Activated CD4-positive, alpha-beta T cell treated with anti-CD3 and anti-CD28 coated beads, Interleukin-2, amount 50 U/mL, for 24 hours (primary cell): ENCODE data around the gene TCAF1.

ENCODE experiments used
- DNase-seq, 2 donors: peaks; one replicate each; pipeline ENCODE4 v3.0.0-alpha.2; 2020; ENCODE audit warnings: low read depth in 1 of 2, low spot score in 1 of 2

The TCAF1 gene, protein sequence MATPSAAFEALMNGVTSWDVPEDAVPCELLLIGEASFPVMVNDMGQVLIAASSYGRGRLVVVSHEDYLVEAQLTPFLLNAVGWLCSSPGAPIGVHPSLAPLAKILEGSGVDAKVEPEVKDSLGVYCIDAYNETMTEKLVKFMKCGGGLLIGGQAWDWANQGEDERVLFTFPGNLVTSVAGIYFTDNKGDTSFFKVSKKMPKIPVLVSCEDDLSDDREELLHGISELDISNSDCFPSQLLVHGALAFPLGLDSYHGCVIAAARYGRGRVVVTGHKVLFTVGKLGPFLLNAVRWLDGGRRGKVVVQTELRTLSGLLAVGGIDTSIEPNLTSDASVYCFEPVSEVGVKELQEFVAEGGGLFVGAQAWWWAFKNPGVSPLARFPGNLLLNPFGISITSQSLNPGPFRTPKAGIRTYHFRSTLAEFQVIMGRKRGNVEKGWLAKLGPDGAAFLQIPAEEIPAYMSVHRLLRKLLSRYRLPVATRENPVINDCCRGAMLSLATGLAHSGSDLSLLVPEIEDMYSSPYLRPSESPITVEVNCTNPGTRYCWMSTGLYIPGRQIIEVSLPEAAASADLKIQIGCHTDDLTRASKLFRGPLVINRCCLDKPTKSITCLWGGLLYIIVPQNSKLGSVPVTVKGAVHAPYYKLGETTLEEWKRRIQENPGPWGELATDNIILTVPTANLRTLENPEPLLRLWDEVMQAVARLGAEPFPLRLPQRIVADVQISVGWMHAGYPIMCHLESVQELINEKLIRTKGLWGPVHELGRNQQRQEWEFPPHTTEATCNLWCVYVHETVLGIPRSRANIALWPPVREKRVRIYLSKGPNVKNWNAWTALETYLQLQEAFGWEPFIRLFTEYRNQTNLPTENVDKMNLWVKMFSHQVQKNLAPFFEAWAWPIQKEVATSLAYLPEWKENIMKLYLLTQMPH

DNA sequence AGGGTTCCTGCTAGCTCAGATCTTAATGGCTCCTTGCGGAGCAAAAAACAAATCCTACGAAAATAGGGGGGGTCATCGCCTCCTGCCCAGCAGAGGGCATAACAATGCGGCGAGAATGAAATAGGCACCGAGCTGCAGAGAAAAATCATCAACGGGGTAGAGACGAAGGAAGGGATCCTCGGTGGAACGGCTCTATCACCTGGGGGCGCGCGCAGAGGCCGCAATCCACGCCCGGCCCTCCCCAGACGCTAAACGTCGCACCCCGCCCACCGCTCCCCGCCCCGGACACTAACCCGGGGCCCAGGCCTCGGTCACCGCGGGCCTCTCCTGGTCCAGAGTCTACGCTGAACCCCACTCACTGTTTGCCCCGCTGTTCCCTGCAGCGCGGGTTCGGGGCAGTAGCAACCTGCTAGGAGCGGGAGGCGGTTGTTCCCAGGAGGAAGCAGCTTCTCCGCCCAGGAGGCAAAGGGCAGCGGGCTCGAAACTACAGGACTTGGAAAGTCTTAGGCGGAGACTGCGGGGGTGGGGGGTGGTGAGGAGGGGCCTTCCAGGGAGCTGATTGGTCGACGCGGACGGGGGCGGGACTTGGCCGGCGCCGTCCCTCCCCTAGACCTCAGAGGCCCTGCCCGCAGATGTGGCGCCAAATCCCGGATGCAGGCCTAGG, at the start of gene TCAF1:
TSS of gene TCAF1 (minus strand) at position 509 of the 664 bp plus-strand sequence. CDS start 25,568 bp downstream, outside the sequence.
- DNase-seq = peak; percentile 76 to 85

DNA sequence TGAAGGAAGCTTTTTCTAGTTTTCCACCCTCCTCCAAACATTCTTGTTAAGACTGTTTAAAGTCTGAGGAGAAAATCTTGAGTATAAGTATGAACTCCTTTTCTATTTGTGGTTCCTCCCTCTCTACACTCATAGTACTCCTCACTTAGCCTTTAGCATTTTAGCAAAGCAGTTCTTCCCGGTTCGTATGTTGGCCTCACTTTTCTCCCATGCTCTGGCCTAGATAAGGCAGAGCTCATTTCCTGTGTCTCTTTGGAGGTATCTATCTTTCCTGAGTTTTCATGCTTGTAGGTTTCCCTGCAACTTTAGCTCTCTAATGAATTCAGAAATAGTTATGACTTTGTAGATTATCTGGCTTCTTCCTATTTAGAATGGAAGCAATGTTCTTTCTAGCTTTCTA, 46.8 kb upstream of the TCAF1 start:
- DNase-seq = no peak

DNA sequence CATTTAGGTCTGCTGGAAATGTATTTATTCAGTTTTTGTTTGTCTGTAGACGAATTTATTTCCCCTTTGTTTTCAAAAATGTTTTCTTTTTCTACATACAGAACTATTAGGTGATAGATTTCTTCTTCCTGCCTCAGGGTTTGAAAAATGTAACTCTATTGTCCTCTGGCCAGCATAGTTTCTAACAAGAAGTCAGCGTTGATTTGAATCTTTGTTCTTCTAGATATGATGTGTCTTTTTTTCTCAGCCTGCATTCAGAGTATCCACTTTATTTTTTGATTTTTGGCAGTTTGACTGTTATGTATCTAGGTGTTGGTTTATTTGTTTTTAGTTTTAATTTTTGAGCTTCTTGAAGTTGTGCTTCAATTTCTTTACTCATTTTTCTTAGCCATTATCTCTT, 45.1 kb upstream of the TCAF1 start:
- no peak for DNase-seq

DNA sequence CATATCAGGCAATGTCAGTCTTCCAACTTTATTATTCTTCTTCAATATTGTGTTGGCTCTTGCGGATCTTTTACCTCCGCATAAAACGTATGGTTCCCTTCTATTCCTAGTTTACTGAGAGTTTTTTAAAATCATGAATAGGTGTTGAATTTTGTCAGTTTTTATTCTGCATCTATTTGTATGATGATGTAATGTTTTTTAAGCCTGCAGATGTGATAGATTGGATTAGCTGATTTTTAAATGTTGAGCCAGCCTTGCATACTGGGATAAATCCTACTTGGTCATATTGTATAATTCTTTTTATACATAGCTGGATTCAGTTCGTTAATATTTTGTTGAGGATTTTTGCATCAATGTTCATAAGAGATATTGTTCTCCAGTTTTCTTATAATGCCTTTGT, 43.4 kb upstream of the TCAF1 start:
- DNase-seq = no peak

DNA sequence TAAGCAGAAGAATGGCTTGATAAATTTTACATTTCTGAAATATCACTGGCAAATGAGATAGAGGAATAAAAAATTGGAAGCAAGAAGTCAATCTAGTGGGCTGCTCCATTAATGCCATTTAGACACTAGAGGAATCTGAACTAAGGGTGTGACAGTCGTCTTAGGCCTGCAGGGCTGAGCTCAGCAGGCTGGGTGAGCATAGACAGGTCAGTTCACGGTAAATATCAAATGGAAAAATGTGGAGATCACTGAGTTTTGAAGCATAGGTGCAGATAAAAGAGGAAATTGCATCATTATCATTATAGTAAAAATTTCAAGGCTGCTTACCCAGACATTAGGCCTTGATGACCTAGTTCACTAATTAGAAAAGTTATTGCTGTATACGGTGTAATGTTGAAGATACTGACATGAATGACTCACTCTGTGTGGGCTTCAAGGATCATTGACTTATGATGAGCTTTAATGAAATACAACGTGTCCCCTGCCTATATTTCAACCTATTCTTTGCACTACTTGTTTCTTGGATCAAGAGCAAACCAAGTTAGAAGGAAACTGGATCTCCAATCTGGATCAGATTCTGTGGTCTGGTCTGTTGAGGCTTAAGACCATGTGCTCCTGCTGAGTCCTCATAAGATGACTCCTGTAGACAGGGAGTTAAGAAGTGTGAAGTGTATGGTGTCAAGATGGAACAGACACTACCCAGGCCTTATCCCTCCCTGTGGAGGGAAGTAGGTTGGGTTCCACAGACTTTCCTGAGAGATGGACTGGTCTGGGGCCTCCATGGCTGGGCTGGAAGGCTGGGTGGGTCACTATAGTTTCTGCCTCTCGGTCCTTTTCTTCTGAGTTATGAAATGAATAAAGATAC, 36.6 kb upstream of the TCAF1 start:
- no peak for DNase-seq

DNA sequence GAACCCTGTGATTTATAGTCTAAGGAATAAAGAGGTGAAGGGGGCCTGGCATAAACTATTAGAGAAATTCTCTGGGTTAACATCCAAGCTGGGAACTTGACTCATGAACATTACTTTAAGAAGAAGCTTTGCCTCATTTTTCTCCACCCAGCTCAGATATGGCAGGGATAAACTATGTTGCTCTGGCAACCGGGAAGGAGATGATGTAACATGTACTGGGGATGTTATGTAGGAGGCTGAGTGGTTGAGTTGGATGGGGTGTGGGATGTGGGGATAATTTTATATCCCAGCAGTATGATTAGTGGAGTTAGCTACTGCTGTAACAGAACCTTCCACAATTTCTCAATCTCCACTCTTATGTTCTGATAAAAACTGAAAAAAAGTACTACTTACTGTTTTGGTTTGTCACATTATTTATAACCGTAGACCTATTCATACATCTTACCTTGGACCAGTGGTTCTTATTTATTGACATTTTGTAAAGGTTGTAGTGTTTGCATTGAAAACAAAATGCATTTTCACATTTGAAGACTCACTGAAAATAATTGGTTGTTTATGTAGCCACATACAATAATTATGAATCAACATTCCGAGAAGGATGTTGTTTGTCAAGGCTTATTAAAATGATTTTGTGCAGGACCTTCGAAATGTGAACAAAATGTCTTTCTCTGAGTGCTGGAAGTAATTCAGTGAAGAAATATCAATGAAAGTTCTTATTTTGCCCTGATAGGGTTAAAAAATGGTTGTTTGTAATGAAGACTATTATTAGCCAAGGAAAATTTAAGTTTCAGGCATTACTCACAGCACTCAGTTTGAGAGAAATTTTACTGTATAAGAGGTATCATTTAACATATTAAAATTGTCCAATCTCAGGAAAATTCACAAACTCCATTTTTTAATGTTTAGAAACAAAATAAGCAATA, 34.4 kb upstream of the TCAF1 start:
- DNase-seq = no peak

DNA sequence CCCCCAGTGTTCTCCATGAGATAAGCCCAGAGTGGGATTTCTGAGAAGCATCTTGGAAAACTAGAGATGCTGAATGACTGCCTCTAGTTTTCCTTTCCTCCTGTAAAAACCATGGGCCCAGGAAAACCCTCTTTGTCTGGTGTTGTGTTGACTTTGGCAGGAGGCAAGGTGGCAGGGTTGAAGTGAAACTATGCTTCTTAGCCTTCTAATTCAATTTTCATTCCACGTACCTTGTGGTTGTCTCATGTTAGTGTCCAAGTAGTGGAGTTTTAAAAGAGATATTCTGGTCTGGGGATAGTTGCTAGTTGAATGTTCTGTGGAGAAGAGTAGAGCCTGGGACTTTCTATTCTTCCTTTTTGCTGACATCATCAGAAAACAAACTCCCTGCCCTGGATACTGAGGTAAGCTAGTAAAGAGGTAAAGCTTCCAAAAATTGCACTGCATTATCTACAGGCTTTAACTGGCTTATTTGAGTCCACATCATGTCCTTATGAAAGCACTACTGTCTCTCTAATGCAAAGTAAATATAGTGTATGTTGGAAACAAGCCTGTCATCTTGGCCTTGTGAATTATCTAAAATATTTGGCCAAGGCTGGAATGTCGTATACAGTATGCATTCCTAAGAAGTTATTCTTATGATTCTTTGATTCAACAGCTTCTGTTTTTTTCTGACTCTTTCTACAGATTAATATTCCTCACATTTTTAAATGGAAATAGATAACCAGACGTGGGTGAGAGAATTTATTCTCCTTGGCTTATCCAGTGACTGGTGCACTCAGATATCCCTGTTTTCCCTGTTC, 32.8 kb upstream of the TCAF1 start, which contains the start of gene OR2F2:
TSS of gene OR2F2 (plus strand) at position 708 of the 800 bp plus-strand sequence. CDS start at position 708, 0 bp downstream.
- DNase-seq = no peak

DNA sequence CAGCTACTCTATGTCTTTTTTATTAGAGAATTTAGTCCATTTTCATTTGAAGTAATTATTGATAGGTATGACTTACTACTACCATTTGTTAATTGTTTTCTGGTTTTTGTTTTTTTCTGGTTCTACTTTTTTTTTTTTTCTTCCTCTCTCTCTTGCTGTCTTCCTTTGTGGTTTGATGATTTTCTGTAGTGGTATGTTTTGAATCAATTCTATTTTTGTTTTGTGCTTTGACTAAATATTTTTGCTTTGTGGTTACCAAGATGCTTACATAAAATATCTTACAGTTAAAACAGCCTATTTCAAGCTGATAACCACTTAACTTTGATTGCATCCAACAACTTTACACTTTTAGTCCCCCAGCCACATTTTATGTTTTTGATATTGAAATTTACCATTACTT, 29.8 kb upstream of the TCAF1 start:
- DNase-seq = no peak

DNA sequence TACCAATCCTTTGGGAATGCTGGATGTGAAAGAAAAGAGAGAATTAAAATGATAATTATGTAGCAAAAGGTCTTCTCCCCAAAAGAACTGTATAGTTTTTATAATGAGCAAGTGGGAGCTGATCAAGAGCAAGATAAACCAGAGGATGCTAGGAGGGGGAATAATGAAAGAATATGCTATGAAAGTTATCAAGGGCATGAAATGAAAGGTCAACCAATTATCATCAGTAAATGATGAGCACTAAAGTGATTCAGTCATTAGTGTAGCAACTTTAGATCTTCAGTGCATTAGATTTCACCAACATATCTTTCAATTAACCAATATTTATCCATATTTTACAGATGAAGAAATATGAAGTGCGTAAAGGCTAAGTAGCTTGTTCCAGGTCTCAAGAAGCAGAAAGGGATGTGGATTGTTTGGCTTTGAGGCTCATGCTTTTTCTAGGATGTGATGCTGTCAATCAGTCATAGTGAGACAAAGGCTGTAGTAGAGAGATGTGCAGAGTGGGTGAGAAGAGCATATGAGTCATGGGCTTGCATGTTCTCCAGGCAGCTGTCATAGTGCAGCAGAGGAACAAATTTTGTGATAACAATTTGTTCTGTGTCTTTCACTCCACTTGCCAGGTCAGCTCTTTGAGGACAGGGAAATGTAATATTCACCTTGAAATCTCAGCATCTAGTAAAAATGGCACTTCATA, 27.4 kb upstream of the TCAF1 start:
- DNase-seq = peak in 1 of 2 donors; percentile 13

DNA sequence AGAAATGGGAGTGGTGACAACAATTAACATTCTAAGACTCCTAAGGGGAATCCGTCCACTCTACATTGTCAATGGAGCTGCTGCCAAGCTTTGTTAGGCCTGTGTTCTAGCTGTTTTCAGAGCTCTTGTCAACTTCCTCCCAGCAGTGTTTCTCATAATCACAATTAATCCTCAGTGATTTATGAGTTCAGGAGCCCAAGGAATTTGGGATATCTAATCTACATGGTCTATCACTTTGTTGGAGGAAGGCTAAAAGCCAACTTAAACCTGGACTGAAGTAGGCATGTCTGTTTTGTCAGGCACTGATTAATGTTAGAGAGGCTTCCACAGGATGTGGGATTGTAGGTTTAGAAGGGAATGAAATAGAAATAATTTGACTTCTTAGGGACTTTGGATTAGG, 22.9 kb upstream of the TCAF1 start:
- DNase-seq = no peak

DNA sequence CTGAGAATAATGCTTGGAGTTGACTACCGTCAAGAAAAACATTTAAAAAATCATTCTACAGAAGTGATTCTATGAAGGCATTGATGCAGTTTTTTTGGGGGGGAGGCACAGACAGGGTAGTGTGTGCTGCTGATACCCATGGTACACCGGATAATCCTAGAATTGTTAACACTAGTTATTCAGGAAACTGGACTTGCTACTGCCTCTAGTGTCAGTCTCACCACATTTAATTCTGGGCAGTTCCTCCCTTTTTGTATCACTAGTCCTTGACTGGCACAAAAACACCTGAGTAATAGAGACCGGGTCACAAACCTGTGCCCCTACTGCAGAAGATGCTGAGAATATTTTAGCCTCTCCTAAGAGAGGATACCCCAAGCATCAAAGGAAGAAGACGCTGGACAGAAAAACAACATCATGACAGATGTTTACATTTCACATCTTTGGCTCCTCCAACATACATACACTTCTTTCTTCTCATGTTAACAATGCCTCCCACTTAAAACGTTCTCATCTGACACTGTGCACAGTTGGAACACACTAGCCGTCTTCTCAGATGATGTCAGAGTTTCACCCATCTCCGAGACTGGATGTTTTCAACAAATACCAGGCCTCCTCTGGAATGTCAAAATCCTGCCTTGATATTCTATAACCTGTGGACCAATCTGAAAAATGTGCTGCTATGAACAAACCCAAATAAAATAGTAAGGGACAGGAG, 13.1 kb upstream of the TCAF1 start:
- DNase-seq = no peak

DNA sequence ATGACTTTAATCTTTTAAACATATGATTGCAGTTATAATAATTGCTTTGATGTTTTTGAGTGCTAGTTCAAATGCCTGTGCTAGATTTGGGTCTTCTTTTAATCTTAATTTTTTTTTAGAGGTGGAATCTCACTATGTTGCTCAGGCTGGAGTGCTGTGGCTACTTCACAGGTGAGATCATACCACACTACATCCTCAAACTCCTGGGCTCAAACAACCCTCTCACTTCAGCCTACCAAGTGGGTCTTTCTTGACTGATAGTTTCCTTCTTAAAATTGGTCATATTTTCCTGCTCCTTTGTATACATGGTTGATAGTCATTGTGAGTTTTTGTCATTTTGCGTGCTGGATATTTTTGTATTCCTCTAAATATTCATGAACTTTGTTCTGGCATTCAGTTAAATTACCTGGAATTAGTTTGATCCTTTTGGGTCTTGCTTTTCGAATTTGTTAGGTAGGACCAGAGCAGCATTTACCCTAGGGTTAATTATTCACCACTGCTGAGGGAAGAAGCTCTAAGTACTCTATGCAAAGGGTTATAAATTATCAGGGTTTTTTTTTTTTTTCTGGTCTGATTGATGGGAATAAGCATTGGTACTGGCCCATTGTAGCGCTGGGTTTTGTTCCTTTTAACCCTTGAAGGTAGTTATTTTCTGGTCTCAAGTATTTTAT, 12.1 kb upstream of the TCAF1 start:
- DNase-seq = no peak

DNA sequence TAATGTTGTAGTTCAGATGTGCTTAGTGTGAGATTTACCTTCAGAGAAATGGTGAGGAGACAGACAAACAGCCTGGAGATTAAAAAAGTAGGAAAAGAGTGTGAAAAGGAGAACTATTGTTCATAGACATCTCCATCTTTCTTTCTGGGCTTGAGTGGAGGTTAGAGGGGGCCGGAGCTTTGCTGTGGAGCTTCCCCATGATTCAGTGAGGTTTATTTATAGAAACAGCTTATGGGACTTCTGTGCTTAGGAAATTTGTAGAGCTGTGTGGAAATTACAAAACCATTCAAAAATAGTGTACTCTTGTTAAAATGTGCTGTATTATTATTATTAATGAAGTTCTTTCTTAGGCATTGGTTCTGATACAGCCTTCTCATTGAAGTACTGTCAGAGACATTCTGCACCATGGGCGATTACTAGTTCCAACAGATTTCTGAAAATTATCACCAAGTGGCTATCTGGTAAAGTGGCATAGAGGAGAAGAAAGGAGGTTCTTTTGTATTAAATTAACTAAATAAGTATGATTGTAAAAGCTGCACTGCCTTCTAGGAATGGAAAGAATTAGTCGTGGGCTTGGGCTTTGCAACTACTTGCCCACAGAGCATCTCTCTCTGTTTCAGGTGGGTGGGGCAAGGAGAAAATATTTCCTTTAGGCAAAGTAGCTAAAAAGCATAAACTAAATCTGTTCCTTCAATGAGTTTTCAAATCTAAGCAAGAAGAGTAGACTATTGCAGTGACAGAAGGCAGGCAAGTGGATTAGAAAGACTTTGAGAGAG, 8.7 kb upstream of the TCAF1 start:
- DNase-seq = no peak

DNA sequence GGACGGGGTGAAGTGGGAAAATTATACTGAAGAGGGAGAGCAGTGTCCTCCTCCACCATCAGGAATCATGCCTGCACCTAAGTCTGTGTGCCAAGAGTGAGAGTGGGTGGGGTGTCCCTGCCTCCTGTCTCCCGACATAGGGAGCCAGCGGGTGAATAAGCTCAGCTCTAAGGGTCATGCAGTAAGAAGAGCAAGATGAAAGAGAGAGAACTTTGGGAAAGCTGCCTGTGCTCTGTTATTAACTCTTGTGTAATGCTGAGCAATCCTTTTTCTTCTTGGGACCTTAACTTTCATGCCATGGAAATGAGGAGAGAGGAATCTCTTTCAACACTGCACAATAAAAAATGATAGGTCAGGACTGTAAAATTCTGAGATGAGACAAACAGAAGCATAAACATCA, 7.9 kb upstream of the TCAF1 start:
- DNase-seq = no peak

DNA sequence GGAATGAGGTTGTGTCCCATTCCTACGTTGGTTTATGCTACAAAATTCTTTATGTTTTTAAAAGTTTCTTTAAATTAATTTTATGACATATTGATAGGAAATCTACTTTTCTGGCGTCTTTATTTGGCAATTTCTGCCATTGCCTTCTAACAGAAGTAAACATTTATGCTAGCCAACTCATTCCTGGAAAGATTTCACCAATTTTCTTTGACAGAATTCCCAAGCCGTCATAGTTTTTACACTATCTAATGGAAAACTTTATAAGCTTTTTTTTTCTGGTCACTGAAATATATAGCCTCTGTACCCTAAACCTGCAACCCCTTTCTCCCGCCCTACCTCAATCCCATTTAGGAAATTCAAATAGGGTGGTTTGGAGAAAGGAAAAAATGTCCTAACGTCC, 6.1 kb upstream of the TCAF1 start:
- DNase-seq = no peak

DNA sequence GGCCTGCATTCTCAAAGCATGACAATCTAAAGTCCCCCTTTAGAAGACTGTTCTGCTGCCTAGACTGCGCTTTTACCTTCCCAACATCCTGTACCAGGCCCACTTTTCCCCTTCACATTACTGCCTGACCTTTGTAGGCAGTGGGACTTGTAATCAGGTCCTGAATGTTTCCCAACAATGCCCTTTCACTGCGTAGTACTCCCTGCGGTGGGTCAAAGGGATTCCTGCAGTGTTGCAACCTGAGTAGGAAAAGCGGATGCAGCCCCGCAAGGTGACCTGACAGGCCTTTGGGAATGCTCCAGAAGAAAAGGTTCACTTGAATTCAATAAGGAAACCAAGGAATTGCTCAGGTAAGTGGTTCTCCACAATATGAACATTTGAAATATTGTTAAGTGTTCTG, 4.9 kb upstream of the TCAF1 start:
- DNase-seq = no peak
